ENCODE measurements around the gene C9orf72.

DNA sequence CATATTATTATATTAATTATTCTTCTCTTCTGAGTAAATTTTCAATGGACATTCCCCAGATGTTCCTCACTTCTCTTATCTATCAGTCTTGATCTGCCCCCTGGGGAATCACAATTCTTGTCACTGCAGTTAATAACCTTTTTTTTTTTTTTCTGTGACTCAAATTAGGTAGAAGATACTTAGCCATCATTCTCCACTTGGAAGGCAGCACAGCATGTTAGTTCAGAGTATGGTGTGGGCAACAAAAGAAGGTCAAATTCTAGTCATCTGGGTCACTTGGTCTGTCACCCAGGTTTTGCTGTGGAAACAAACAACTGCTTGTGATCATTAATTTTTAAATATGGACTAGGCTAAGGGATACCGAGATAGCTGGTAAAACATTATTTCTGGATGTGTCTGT is 35.5 kb downstream of the C9orf72 start:
- no peak for TF ChIP-seq POLR2A (IDR thresholded peaks at IDR 0.05)
- TF ChIP-seq, protein P1, sequence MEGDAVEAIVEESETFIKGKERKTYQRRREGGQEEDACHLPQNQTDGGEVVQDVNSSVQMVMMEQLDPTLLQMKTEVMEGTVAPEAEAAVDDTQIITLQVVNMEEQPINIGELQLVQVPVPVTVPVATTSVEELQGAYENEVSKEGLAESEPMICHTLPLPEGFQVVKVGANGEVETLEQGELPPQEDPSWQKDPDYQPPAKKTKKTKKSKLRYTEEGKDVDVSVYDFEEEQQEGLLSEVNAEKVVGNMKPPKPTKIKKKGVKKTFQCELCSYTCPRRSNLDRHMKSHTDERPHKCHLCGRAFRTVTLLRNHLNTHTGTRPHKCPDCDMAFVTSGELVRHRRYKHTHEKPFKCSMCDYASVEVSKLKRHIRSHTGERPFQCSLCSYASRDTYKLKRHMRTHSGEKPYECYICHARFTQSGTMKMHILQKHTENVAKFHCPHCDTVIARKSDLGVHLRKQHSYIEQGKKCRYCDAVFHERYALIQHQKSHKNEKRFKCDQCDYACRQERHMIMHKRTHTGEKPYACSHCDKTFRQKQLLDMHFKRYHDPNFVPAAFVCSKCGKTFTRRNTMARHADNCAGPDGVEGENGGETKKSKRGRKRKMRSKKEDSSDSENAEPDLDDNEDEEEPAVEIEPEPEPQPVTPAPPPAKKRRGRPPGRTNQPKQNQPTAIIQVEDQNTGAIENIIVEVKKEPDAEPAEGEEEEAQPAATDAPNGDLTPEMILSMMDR (IDR thresholded peaks at IDR 0.05), result no peak
